CD4-positive, alpha-beta T cell treated with Interleukin-6 at 100 ng/mL for 8 hours (primary cell): ENCODE data around the gene OR6M1.

Experiments used
- DNase-seq: peaks from one replicate; pipeline ENCODE4 v3.0.0-alpha.2; 2020; ENCODE audit warnings: mixed read lengths, low spot score

OR6M1 gene

GRCh38 chr11:123806249-123806648 lies at the start of gene OR6M1:
Gene OR6M1, minus strand, starts transcription at chr11:123806349. Its CDS starts 0 bp downstream, at chr11:123806349.
- DNase-seq, result no peak

GRCh38 chr11:123853038-123853437 lies 46.9 kb upstream of the OR6M1 start:
- no peak for DNase-seq

- no peak for DNase-seq
Observed at GRCh38 chr11:123852321-123852720, 46.2 kb upstream of the OR6M1 start.

DNA sequence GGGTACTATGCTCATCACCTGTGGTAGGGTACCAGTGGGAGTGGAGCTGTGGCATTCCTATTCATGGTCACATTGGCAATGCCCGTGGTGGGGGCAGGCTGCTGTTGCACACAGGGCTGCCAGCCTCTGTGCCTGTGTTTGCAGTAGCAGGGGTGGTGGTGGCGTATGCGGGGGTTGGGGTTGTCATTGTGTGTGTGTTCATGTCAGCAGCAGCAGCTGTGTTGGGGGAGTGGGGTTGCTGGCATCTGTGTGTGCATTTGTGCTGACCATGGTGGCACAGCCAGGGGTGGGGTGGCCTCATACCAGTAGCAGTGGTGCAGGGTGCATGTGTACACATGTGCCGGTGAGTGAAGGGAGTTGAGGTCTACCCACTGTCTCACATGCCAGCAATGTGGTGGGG lies 45.0 kb upstream of the OR6M1 start:
- DNase-seq, result no peak

- no peak for DNase-seq
Observed at GRCh38 chr11:123841174-123841573, 35.0 kb upstream of the OR6M1 start.

DNA sequence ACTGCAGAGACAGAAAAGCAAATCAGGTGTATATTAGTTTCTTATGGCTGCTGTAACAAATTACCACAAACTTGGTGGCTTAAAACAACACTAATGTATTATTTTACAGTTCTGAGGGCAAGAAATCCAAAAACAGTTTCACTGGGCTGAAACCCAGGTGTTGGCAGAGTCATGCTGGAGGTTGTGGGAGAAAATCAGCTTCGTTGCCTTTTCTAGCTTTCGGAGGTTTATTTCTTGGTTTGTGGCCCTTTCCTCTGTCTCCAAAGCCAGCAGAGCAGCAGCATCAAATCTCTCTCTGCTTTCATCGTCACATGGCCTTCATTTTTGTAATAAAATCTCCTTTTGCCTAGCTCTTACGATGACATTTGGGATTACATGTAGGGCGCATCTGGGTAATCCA lies 33.0 kb upstream of the OR6M1 start:
- no peak for DNase-seq

DNA sequence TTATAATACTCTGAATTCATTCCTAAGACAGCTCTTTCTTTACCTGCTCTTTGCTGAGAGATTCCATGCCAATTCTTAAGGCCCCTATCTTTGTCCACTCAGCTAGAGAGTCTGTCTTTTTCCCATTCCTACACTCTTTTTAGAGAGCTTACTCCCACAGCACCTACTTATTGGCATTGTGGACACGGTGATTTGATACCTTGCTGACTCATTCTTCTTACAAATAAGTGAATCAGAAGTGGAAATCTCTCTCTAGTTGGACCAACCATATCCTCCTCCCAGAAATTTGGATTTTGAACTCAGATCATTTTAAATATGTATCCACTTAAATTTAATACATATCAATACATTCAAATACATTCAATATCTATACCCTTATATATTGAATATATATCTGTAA lies 32.5 kb upstream of the OR6M1 start:
- no peak for DNase-seq

GRCh38 chr11:123838199-123838598 lies 32.0 kb upstream of the OR6M1 start:
- DNase-seq, result no peak

DNA sequence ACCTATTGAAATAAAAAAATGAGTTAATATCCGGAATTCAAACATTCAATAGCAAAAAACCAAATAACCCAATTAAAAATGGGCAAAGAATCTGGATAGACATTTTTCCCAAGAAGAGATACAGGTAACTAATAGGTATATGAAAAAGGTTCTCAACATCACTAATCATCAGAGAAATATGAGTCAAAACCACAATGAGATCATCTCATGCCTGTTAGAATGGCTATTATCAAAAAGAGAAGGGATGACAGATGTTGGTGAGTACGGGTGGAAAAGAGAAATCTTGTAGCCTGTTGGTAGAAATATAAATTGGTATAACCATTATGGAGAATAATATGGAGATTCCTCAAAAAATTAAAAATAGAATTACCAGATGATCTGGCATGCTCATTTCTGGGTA lies 26.9 kb upstream of the OR6M1 start:
- no peak for DNase-seq

- DNase-seq, result no peak
Observed at GRCh38 chr11:123829745-123830144, 23.6 kb upstream of the OR6M1 start.

DNA sequence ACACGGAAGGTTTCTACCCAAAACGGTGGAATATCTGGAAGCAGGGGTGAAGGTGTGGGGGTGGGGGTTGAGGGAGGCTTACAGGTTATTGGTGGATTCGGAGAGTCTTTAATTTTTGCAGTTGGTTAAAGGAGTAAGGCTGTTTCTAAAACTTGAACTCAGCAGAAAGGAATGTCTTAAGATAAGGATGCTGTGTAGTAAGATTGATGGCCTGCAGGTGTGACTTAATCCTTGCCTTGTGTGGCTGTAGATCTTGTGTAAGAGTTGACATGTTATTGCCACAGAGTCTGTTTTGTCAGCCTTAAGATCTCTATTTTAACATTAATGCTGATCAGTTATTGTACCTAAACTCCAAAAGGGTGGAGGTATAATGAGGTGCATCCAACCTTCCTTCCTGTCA lies 16.4 kb upstream of the OR6M1 start:
- DNase-seq, result no peak

DNA sequence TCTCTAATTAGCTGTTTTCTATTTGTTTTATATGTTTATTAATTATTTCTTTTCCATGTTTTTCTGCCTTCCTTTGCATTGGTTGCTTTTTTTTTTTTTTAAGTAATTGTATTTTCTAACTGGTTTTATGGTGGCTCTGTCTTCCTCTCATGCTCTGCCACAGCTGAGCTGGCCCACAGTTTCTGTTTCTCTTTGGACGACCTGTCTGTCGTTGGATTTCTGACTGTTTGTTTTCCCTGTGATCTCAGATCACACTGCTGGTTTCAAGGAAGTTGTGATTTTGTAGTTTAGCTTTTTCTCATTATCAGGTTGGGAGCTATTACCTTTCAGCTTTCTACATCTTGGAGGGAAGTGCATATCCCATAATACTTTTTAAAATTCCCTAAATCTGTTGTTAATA lies 15.9 kb upstream of the OR6M1 start:
- DNase-seq, result no peak

- DNase-seq, result no peak
Observed at GRCh38 chr11:123815122-123815521, 9.0 kb upstream of the OR6M1 start.

- no peak for DNase-seq
Observed at GRCh38 chr11:123801765-123802164, 4.4 kb downstream of the OR6M1 start.

GRCh38 chr11:123800036-123800435 lies 6.1 kb downstream of the OR6M1 start:
- DNase-seq, result no peak

- no peak for DNase-seq
Observed at GRCh38 chr11:123799438-123799837, 6.7 kb downstream of the OR6M1 start.

- DNase-seq, result no peak
Observed at GRCh38 chr11:123798513-123799252, 7.5 kb downstream of the OR6M1 start.

DNA sequence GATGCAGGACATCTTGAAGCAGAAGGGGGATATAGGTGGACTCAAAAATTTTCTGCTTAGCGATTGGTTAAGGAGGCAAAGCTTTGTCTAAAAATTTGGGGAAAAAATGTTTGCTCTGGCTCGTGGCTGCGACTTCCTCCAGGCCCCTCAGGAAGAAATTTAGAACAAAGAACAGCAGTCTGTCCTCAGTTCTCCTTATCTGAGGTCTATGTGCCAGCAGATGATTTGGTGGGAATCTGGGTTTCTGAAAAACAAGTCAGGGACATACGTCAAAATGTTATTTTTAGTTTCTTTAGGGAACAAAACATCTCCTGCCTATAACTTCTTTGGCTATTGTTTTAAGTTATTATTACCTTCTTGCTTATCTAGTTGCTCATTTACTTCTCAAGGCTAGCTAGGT lies 8.1 kb downstream of the OR6M1 start:
- DNase-seq, result no peak

GRCh38 chr11:123797541-123797940 lies 8.6 kb downstream of the OR6M1 start:
- no peak for DNase-seq

- DNase-seq, result no peak
Observed at GRCh38 chr11:123797114-123797513, 9.0 kb downstream of the OR6M1 start.

DNA sequence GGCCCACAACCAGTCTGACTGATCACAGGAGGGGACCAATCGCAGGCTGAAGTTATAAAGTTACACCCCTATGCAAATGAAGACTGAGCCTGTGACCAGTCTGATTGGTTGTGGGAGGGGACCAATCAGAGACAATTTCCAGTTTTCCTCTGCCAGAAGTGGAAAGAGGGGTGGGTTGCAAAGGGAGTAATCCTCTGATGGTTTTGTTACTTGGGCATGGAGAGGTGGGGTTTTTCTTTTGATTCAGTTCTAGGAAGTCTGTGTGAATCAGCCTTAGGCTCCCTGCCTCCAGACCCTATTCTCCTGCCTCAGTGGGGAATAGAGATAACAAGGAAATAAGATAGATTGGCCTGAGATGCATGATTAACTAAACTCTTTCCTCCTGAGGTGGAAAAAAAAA lies 9.9 kb downstream of the OR6M1 start:
- DNase-seq, result no peak

DNA sequence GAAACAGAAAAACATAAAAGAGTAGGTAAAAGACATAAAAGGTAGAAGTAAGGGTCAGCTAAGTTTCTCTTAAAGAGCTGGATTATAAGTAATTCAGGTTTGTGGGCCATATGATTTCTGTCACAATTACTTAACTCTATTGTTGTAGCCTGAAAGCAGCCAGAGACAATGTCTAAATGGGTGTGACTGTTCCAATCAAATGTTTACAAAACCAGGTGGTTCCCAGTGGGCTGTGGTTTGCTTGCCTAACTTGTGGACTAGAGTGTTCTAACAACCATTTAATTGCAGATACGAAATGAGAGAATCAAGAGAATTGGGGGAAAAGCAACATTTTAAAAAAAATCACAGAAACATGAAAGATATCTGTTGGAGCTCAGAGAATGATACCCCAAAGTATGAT lies 22.6 kb downstream of the OR6M1 start:
- no peak for DNase-seq

DNA sequence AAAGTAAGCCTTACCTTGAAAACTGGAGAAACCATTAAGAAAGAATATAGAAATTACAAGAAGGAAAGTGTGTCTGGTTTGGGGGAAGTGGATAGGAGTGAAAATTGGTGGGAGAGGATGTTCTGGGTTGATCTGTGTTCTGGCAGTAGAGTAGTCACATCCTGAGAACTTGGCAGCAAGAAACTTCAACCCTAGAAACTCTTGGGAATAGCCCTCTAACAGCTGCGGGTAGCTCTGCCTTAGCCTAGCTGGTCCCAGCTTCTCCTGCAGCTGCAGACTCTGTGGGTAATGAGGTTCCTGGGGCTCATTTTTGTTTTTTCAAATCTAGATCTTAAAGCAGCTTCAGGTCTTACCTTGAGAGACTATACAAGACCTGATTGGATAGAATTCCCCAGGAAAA lies 27.6 kb downstream of the OR6M1 start:
- DNase-seq, result no peak
